ENCODE measurements around the gene CMTM3.
A peak's percentile ranks its signal among the peaks of the same experiment; 100 is the strongest.
"Not testable (repeated sequence)": the region's sequence is repeated elsewhere in the genome, so short reads cannot be mapped to it uniquely, and the experiment has no call there.

The CMTM3 gene, protein sequence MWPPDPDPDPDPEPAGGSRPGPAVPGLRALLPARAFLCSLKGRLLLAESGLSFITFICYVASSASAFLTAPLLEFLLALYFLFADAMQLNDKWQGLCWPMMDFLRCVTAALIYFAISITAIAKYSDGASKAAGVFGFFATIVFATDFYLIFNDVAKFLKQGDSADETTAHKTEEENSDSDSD

DNA sequence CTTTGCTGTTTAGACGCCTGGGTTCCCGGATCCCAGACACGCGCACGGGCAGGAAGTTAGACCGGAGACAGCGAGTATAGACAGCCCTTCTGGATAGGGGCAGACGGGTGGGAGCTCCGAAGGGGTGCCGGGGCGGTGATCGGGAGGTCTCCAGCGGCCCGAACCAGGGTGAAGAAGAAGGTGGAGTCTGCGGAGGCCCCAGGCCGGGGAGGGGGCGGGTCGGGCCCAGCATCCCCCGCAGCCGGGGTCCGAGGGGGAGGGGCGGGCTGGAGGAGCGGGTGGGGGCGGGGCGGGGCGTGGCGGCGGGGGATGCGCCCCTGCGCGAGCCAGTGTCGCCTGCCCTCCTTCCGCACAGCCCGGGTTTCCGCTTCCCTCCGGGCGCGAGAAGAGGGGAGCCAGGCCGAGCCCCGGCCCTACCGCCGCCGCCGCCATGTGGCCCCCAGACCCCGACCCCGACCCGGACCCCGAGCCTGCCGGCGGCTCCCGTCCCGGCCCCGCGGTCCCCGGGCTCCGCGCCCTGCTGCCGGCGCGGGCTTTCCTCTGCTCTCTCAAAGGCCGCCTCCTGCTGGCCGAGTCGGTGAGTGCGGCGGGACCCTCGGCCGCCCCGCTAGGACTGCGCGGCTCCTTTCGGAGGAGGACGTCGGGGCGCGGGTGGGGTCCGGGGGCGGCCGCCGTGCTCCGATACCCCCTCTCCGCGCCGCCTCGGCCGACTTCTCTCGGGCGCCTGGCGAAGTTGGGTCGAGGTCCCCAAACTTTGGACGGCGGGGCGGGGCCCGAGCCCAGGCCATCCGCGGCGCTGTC is at the start of gene CMTM3:
CMTM3 (plus strand) TSS at position 329 of the 801 bp plus-strand sequence; CDS start at position 431, 102 bp downstream.
- DNase-seq, result peak; percentile 91

DNA sequence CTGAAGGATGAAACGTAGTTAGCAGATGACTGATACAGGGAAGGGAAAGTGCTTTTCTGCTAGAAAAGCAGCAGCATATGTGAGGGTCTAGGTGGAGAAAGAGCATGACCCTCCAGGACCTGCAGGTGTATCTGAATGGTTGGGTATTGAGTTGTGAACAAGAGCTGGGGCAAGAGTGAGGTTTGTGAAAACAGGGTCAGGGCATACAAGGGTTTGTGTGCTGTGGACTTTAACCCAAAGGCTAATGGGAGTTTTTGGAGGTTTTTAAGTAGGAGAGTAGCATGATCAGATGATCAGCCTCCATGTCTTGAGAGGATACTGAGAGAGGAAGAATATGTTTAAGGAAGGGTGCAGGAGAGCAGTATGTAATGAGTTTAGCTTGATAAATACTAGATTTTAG is 44.4 kb upstream of the CMTM3 start:
- no peak for DNase-seq

DNA sequence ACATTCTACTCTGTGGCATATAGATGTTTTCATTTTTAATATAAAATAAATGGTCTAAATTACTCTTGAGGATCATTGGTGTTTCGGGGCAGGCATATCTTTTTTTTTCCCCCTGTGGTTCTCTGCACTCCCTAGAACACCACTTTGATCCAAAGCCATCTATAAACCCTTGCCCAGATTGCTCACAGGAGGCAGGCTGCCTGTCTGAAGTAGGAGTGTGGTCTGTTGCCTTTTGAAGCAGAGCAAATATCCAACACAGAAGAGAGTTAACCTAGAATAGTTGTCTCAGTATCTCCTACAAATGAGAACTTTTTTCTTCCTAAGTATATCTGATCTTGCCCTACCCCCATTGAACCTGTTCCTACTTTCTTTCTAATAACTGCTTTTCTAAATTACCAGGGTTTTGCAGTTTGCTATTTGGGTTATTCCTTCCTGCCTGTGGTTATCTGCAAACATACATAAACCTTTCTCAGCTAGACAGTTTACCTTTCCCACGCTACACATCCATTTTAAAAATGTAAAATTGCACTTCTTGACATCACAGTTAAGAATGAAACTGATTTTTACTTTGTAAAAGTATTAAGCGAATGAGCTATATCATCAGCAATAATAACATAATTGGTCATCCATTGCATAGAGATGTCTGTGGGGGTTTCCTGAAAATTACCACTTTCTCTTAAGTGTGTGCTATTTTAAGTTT is 43.0 kb upstream of the CMTM3 start:
- DNase-seq, result no peak

DNA sequence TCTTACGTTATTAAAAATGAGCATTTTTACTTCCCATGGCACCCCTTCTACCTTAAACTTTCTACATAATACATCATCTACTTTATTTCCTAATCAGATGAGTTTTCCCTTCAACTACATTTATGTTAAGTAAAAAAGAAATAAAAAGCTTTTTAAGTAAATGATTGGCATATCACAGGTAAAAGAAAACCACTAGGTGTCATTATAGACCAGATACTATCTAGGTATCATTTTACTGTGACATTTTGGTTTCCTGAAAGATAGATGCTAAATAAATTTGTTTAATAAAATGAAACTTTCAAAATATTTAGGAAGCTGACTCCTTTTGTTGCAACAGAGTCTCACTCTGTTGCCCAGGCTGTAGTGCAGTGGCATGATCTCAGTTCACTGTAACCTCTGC is 42.1 kb upstream of the CMTM3 start:
- DNase-seq, result no peak

DNA sequence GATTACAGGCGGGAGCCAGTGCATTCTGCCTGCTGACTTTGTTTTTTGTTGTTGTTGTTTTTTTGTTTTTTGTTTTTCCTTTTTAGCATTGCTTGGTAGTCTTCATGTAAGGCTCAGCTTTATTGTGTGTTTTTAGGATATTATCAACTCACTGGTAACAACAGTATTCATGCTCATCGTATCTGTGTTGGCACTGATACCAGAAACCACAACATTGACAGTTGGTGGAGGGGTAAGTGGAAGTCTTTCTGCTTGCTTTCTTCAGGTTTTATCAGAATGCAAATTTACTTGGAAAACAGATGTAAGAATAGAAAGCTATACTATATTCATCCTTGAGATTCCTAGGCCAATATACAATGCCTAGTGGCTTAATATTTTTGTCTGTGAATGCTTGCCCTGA is 41.5 kb upstream of the CMTM3 start:
- no peak for DNase-seq

DNA sequence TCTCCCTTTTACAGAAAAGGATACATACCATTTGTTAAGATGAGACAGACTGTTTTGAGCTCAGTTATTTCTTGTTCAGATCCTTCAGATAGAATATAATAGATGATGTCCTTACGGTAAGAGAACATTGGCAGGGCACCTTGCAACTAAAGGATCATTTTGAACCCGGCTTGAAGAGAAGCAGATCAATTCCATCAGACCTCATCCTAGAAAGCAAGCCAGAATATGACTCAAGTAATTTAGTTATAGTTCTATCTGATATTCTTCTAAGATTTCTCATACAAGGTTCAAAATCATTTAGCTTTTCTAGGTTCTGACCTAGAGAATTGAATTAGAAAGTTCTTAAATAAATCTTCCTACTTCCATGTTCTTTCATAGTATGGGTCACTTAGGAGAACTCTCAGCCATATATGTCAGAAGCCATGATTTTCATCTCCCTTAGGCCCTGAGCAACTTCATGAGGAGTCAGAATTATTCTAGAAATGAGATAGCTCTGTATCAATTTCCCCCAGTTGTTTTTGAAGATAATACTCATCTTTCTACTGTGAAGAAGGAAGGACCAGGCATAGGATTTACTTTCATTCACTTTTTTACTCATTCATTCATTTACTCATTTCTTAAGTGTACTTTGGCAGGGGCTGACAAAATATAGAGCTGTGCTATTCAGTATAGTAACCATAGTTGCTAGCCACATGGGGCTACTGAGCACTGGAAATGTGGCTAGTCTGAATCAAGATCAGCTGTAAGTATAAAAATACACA is 40.8 kb upstream of the CMTM3 start:
- no peak for DNase-seq

DNA sequence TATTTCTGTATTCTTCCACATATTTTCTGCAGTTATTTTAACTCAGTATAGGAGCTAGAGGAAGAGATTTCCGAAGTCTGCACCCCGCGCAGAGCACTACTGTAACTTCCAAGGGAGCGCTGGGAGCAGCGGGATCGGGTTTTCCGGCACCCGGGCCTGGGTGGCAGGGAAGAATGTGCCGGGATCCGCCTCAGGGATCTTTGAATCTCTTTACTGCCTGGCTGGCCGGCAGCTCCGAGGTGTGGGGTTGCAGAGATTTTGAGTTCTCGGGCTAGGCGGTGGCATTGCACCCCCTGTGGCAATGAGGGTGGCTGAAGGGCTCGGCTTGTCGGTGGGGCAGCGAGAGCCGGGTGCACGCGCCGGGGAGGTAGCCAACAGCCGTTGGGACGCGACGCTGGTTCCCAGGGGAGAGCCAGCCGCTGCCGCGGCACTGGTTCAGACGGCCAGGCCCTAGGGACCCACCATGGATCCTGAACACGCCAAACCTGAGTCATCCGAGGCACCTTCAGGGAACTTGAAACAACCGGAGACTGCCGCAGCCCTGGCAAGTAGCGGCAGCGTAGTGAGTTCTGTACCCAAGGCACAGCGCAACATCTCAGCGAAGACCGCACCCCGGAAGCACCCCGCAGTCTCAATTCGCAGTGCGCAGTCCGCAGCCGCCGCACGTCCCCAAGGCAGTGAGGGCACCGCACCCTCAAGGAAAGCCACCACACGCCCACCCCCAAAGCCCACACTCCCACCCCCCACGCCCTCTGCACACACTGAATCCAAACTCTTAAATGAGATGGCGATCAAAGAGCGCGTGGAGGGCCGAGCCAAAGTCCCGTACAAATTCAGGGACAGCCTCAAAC is 38.2 kb upstream of the CMTM3 start, which contains the start of gene CMTM1:
CMTM1 (plus strand) TSS at position 389 of the 851 bp plus-strand sequence; CDS start at position 464, 75 bp downstream.
- no peak for DNase-seq

DNA sequence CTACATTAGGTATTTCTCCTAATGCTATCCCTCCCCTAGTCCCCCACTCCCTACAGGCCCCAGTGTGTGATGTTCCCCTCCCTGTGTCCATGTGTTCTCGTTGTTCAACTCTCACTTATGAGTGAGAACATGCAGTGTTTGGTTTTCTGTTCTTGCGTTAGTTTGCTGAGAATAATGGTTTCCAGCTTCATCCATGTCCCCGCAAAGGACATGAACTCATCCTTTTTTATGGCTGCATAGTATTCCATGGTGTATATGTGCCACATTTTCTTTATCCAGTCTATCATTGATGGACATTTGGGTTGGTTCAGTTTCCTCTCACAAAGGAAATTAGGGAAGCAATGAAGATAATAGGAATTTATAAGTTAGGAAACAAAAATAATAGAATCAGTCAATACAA is 37.2 kb upstream of the CMTM3 start:
- not testable (repeated sequence) for DNase-seq

DNA sequence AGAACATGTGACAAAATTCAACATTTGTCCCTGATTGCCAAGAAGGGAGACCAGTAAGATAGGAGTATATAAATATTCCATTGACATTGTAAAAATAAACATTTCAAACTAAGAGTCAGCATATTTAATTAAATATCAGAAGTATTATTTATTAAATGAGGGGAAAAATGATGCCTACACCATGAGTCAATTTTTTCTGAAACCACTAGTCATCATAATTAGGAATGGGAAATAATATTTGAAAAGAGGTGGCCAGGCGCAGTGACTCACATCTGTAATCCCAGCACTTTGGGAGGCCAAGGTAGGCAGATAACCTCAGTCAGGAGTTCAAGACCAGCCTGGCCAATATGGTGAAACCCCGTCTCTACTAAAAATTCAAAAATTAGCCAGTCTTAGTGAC is 36.1 kb upstream of the CMTM3 start:
- DNase-seq, result no peak

DNA sequence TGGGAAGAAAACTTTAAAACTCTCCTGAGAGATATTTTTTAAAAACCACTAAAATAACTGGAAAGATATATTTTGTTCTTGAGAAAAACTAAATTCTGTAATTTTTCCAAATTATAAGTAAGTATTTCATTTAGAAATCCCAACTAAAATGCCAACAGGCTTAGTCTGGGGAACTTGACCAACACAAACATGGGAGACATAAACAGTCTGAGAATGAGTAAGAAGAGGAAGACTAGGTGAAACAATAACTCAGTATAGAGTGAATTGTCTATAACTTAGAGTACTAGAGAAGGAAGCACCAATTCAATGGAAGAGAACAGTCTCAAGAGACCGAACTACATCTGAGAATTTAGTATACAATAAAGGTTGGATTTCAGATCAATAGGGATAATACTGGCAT is 35.4 kb upstream of the CMTM3 start:
- DNase-seq, result no peak

DNA sequence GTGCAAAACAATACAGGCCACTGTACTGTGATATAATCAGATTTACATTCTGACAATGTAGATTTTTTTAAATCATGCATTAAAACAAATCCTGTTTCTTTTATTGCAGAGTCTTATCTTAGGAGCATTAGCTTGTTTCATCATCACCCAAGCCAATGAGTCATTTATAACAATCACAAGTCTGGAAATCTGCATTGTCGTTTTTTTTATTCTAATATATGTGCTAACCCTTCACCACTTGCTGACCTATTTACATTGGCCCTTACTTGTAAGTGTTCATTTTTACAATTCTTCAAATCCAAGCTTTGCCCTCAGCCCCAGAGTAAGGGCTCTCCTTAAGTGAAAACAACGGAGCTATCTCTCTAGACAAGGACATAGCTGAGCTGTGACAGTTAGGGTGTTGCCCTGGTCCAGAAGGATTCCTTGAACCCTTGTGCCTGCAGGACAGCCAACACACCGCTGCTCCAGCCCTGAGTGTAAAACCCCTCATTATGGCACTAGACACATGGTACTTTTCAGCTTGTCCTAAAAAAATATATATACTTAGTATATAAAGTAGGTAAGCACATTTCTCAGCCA is 34.6 kb upstream of the CMTM3 start:
- DNase-seq, result no peak

DNA sequence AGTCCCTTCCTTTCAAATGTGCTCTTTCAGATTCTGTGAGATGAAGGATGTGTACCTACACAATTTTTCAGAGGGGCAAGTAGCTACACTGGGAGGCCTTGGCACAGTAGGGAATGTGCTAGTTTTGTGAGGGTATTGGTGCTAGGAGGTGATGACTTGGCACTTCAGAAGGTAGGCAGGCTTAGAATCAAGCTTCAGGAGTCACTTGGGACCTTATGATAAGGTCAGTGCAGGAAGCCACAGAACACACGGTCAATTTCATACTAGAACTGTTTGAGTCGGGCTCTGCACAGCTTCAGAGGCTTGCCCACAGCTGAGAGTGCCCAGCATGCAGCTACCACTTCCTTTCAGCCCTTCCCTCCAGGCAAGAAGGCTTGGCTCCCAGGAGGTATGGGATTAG is 32.1 kb upstream of the CMTM3 start:
- no peak for DNase-seq

DNA sequence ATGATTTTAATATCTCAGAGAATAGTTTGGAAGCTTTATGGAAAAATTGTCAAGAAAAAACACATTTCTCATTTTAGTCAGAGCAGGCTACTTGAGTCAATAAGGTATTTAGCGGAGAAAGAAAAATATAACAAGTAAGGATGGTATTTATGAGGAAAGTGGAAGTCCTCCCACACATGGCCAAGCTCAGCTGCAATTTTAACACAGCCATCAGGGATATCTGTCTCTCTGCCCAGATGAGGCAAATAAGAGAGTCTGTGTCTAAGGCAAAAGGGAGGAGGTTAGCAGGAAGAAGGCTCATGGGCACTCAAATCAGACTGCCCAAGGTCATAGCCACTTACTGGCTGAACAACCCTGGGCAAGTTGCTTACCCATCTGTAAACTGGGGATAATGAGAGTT is 30.4 kb upstream of the CMTM3 start:
- no peak for DNase-seq

DNA sequence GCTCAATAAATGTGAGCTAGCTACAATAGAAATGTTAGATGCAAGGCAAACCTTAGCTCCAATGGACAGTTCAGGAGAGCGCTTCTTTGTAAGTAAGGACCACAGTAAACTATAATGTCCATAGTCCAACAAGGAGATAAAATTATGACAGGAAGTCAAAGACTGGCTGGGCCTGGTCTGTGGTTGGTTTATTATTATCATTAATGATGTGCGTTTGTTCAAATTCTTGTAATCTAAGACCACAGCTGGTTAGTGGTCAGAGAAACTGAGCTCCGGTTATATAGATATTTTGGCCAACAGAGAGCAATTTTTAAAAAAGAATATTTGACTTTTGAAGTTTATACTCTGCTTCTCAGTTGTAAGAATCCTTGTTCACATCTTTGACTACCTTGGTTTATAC is 30.0 kb upstream of the CMTM3 start:
- DNase-seq, result no peak

DNA sequence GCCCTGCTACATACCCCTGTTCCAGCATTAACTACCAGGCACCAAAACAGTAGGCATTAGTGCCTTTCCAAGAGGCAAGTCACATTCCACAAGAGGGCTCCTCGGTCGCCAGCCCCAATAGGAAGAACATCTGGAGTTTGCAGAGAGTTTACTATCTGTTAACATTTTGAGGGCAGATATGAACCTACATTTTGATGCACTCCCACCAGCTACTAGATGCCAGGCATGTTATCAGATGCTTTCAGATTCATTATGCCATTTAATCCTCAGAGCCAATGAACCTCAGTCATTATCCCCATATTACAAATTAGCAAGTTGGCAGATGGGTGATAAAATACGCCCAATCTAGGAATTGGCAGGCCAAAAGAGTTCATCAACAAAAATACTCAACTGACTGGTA is 29.4 kb upstream of the CMTM3 start:
- DNase-seq, result no peak

DNA sequence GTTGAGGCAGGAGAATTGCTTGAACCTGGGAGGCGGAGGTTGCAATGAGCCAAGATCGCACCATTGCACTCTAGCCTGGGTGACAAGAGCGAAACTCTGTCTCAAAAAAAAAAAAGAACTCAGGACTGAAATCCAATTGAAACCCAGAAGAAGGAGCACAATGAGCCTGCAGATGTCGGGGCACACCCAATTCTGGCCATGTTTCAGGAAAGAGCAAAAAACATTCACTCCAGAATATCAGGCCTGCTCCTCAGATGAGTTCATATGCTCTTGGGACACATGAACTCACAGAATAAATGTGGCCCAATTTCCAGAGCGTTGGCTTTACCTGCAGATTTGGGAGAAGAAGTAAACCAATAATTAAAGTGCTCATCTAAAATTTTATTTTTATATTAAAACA is 28.2 kb upstream of the CMTM3 start:
- no peak for DNase-seq

DNA sequence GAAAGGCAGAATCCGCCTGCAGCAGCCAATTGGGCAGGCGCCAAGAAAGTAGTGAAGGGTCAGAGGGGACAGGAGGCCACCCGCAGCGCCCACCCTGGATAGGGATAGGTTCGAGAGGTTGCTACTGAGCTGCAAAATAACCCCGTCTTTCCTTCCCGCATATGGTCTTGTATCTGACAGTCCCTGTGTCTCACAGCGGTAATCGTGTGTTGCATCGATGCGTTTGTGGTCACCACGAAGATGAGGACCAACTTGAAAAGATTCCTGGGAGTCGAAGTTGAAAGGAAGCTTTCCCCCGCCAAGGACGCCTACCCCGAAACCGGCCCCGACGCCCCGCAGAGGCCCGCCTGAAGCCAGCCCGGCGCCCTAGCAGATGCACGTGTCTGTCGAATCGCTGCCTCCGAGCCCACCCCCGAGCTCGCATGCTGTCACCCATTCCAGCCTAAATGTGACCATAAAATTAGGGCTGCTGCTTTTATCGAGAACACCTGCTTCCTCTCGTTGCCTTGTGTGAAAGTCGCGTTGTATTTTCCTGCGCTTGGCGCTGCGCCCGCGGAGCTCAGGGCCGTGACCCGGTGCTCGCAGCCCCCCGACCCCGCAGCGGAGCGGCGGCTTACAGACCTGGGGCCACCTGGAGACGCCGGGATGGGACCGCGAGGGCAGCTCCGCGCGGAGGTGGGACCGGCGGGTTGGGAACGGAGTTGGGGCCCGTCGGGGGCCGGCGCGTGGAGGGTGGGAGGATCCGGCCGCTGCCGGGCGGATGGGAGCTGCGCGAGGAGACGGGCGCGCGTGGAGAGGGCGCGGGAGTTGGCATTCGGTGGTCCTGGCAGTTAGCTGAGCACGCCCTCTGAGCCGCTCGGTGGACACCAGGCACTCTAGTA is 25.6 kb upstream of the CMTM3 start, which contains the start of gene CMTM2:
CMTM2 (plus strand) TSS at position 813 of the 881 bp plus-strand sequence. CDS start 145 bp downstream, outside the sequence.
- DNase-seq, result no peak

DNA sequence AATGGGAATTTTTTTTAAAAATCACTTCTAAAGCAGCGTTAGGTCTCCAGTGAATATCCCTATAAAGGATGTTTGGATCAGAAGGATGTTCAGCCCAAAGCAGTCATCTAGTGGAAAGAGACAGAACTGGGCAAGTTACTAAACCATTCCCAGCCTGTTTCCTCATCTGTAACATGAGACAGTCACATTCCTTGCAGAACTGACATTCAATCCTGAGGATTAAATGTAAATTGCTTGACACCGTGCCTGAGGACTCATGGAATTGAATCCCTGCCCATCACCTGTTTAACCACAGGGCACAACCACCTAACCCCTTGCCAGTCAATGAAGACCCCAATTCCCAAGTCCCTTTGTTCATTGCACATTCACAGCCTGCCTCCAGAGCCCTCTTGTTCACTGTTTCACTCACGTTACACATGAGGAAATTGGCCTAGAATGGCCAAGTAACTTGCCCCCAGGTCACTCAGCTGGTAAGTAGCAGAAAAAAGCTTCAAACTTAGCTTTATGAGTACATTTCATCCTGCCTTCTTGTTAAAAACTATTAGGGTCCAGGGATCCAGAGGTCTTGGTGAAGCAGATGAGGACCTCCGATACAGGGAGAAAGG is 23.8 kb upstream of the CMTM3 start:
- no peak for DNase-seq

DNA sequence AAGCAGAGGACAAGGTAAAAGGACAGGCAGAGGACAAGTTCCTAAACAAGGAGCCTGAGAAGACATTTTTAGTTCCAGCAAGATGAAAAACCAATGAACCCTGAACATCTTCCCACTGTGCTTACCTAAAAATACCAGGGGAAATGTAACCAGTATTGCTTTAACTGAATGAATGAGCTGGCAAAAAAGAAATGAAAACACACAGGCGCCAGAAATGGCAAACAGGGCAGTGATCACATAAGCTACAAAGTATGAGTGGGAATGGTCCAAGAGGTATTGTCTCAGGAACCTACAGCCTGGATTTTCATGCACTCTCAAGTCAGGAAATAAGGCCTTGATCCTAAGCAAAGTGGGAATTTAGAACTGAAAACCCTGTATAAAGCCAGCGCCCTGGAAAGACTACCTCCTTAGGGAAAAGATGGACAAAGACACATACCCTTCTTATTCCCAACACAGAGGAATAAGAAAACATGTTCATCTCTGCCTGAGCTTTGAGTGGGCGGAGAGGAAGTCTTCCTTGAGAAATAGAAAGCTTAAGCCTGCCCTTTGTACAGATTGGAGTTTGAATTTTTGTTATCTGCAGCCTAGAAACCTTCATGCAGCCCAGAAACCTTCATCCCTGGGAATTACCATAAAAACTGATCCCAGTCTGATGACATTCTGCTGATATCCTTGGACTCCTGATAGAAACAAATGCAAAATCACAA is 23.1 kb upstream of the CMTM3 start:
- DNase-seq, result no peak
